Memory B cell (primary cell): ENCODE measurements around the gene ZBTB4.

Experiments
- ATAC-seq: fragments of 150-1000 bp; cut with Tn5 transposase; 2 replicates; pipeline ENCODE4 v1.10.0; 2021; ENCODE audit warnings: low read depth, mild to moderate bottlenecking, moderate library complexity
- DNase-seq, 2 donors: peaks; one replicate each; pipeline ENCODE4 v3.0.0; 2022; ENCODE audit warnings: low spot score in 2 of 2
- H3K27ac Mint-ChIP-seq: one replicate; pipeline ENCODE4 v1.8.0; 2022; ENCODE audit warnings: mild to moderate bottlenecking, moderate library complexity, mixed read lengths
- H3K27me3 Mint-ChIP-seq: one replicate; pipeline ENCODE4 v1.8.0; 2022; ENCODE audit warnings: mixed read lengths
- H3K36me3 Mint-ChIP-seq: one replicate; pipeline ENCODE4 v1.8.0; 2022; ENCODE audit warnings: mild to moderate bottlenecking, mixed read lengths
- H3K4me1 Mint-ChIP-seq: one replicate; pipeline ENCODE4 v1.8.0; 2022; ENCODE audit warnings: mixed read lengths
- H3K4me3 Mint-ChIP-seq: one replicate; pipeline ENCODE4 v1.8.0; 2022; ENCODE audit warnings: mild to moderate bottlenecking, moderate library complexity, mixed read lengths
- H3K9me3 Mint-ChIP-seq: one replicate; pipeline ENCODE4 v1.8.0; 2022; ENCODE audit warnings: mixed read lengths

Gene ZBTB4

GRCh38 chr17:7502987-7503386, 23.6 kb upstream of the ZBTB4 start:
- Mint-ChIP-seq H3K27me3 (no peaks in the 10 kb centered on the region), H3K27ac (no peak overlapping the region), H3K36me3 (peaks cover 44% of the 10 kb centered on the region), H3K9me3 (no peaks in the 10 kb centered on the region), H3K4me1 (no peaks in the 10 kb centered on the region), H3K4me3 (no peak overlapping the region)
- ATAC-seq (no peak), DNase-seq (no peak)

- Mint-ChIP-seq H3K4me3 (no peak overlapping the region), H3K27me3 (no peaks in the 10 kb centered on the region), H3K4me1 (no peaks in the 10 kb centered on the region), H3K27ac (no peak overlapping the region), H3K36me3 (peaks cover 44% of the 10 kb centered on the region), H3K9me3 (no peaks in the 10 kb centered on the region)
- ATAC-seq (no peak), DNase-seq (no peak)
These were observed 22.9 kb upstream of the ZBTB4 start for GRCh38 chr17:7502171-7502847.

GRCh38 chr17:7501729-7502128, 22.3 kb upstream of the ZBTB4 start:
- Mint-ChIP-seq H3K4me1 (no peaks in the 10 kb centered on the region), H3K27me3 (no peaks in the 10 kb centered on the region), H3K4me3 (no peak overlapping the region), H3K9me3 (no peaks in the 10 kb centered on the region), H3K36me3 (peaks cover 48% of the 10 kb centered on the region), H3K27ac (no peak overlapping the region)
- ATAC-seq (no peak), DNase-seq (no peak)

GRCh38 chr17:7499161-7499560, 19.7 kb upstream of the ZBTB4 start:
- H3K9me3 Mint-ChIP-seq = no peaks in the 10 kb centered on the region
- peaks cover under 1% of the 10 kb centered on the region for H3K4me1 Mint-ChIP-seq
- no peak overlapping the region for H3K4me3 Mint-ChIP-seq
- no peaks in the 10 kb centered on the region for H3K27me3 Mint-ChIP-seq
- peak overlapping the region; percentile 31 for H3K27ac Mint-ChIP-seq
- DNase-seq (no peak), ATAC-seq (no peak)
- H3K36me3 Mint-ChIP-seq = peaks cover 46% of the 10 kb centered on the region

- H3K9me3 Mint-ChIP-seq = no peaks in the 10 kb centered on the region
- ATAC-seq (no peak), DNase-seq (no peak)
- H3K27ac Mint-ChIP-seq = peak overlapping the region; percentile 41
- H3K4me1 Mint-ChIP-seq = peaks cover 14% of the 10 kb centered on the region
- H3K4me3 Mint-ChIP-seq = no peak overlapping the region
- no peaks in the 10 kb centered on the region for H3K27me3 Mint-ChIP-seq
- peaks cover 42% of the 10 kb centered on the region for H3K36me3 Mint-ChIP-seq
These were observed 18.2 kb upstream of the ZBTB4 start for GRCh38 chr17:7497636-7498035.

- Mint-ChIP-seq H3K27ac (peak overlapping the region; percentile 41), H3K4me1 (peaks cover 14% of the 10 kb centered on the region), H3K27me3 (no peaks in the 10 kb centered on the region), H3K9me3 (no peaks in the 10 kb centered on the region), H3K4me3 (no peak overlapping the region), H3K36me3 (peaks cover 38% of the 10 kb centered on the region)
- no peak for ATAC-seq
- no peak for DNase-seq
These were observed 17.8 kb upstream of the ZBTB4 start for GRCh38 chr17:7497228-7497627.

- H3K27me3 Mint-ChIP-seq = no peaks in the 10 kb centered on the region
- H3K27ac Mint-ChIP-seq = no peak overlapping the region
- H3K9me3 Mint-ChIP-seq = no peaks in the 10 kb centered on the region
- no peak for DNase-seq
- no peak overlapping the region for H3K4me3 Mint-ChIP-seq
- peaks cover 17% of the 10 kb centered on the region for H3K4me1 Mint-ChIP-seq
- no peak for ATAC-seq
- peaks cover 37% of the 10 kb centered on the region for H3K36me3 Mint-ChIP-seq
These were observed 17.2 kb upstream of the ZBTB4 start for GRCh38 chr17:7496470-7497183.

- peaks cover 21% of the 10 kb centered on the region for H3K4me1 Mint-ChIP-seq
- no peaks in the 10 kb centered on the region for H3K9me3 Mint-ChIP-seq
- H3K4me3 Mint-ChIP-seq = no peak overlapping the region
- no peaks in the 10 kb centered on the region for H3K27me3 Mint-ChIP-seq
- H3K36me3 Mint-ChIP-seq = peaks cover 32% of the 10 kb centered on the region
- ATAC-seq (no peak), DNase-seq (no peak)
- no peak overlapping the region for H3K27ac Mint-ChIP-seq
These were observed 16.5 kb upstream of the ZBTB4 start for GRCh38 chr17:7495906-7496434.

GRCh38 chr17:7493941-7494340, 14.5 kb upstream of the ZBTB4 start:
- Mint-ChIP-seq H3K4me3 (no peak overlapping the region), H3K4me1 (peaks cover 31% of the 10 kb centered on the region), H3K36me3 (peaks cover 27% of the 10 kb centered on the region), H3K27ac (no peak overlapping the region), H3K9me3 (no peaks in the 10 kb centered on the region), H3K27me3 (no peaks in the 10 kb centered on the region)
- no peak for ATAC-seq
- DNase-seq = no peak

- peaks cover 25% of the 10 kb centered on the region for H3K36me3 Mint-ChIP-seq
- H3K4me1 Mint-ChIP-seq = peaks cover 44% of the 10 kb centered on the region
- H3K4me3 Mint-ChIP-seq = no peak overlapping the region
- no peaks in the 10 kb centered on the region for H3K27me3 Mint-ChIP-seq
- no peak overlapping the region for H3K27ac Mint-ChIP-seq
- H3K9me3 Mint-ChIP-seq = no peaks in the 10 kb centered on the region
- ATAC-seq (no peak), DNase-seq (no peak)
These were observed 12.2 kb upstream of the ZBTB4 start for GRCh38 chr17:7491583-7491982.

GRCh38 chr17:7490144-7490543, 10.7 kb upstream of the ZBTB4 start:
- no peaks in the 10 kb centered on the region for H3K9me3 Mint-ChIP-seq
- no peaks in the 10 kb centered on the region for H3K27me3 Mint-ChIP-seq
- H3K4me1 Mint-ChIP-seq = peaks cover 53% of the 10 kb centered on the region
- H3K4me3 Mint-ChIP-seq = no peak overlapping the region
- H3K27ac Mint-ChIP-seq = no peak overlapping the region
- H3K36me3 Mint-ChIP-seq = peaks cover 22% of the 10 kb centered on the region
- DNase-seq (no peak), ATAC-seq (no peak)

- no peak for ATAC-seq
- no peaks in the 10 kb centered on the region for H3K27me3 Mint-ChIP-seq
- peaks cover 12% of the 10 kb centered on the region for H3K36me3 Mint-ChIP-seq
- peak overlapping the region; percentile 49 for H3K27ac Mint-ChIP-seq
- H3K9me3 Mint-ChIP-seq = no peaks in the 10 kb centered on the region
- peak overlapping the region; percentile 72 for H3K4me3 Mint-ChIP-seq
- DNase-seq = no peak
- H3K4me1 Mint-ChIP-seq = peaks cover 56% of the 10 kb centered on the region
These were observed 6.8 kb upstream of the ZBTB4 start for GRCh38 chr17:7486181-7486580.

GRCh38 chr17:7484919-7485377, 5.5 kb upstream of the ZBTB4 start:
- Mint-ChIP-seq H3K27ac (peak overlapping the region; percentile 100), H3K9me3 (no peaks in the 10 kb centered on the region), H3K4me3 (peak overlapping the region; percentile 99), H3K27me3 (no peaks in the 10 kb centered on the region), H3K4me1 (peaks cover 56% of the 10 kb centered on the region), H3K36me3 (peaks cover 7% of the 10 kb centered on the region)
- ATAC-seq = no peak
- DNase-seq = no peak

GRCh38 chr17:7484067-7484918, 4.9 kb upstream of the ZBTB4 start, which contains the start of gene POLR2A:
TSS of gene POLR2A (plus strand) at chr17:7484366.
- peak within 1 kb of the TSS; percentile 100 for H3K27ac Mint-ChIP-seq
- peak within 1 kb of the TSS; percentile 99 for H3K4me3 Mint-ChIP-seq
- no peaks in the 10 kb centered on the region for H3K9me3 Mint-ChIP-seq
- ATAC-seq (peak; percentile 66), DNase-seq (peak; percentile 100)
- peaks cover 6% of the 10 kb centered on the region for H3K36me3 Mint-ChIP-seq
- H3K27me3 Mint-ChIP-seq = no peaks in the 10 kb centered on the region
- H3K4me1 Mint-ChIP-seq = peaks cover 56% of the 10 kb centered on the region
